Stimulated activated CD4-positive, alpha-beta T cell treated with anti-CD3 and anti-CD28 coated beads, Interleukin-1b, Interleukin-23, amount 100 ng/mL, for 4 hours (primary cell): ENCODE results near the gene NME4.
A peak's percentile ranks its signal among the peaks of the same experiment; 100 is the strongest.
"Not testable (repeated sequence)": the region's sequence is repeated elsewhere in the genome, so short reads cannot be mapped to it uniquely, and the experiment has no call there.

Source experiments
- DNase-seq, 2 donors: peaks; one replicate each; pipeline ENCODE4 v3.0.0-alpha.2; 2020; ENCODE audit warnings: low read depth in 2 of 2

Gene NME4

DNA sequence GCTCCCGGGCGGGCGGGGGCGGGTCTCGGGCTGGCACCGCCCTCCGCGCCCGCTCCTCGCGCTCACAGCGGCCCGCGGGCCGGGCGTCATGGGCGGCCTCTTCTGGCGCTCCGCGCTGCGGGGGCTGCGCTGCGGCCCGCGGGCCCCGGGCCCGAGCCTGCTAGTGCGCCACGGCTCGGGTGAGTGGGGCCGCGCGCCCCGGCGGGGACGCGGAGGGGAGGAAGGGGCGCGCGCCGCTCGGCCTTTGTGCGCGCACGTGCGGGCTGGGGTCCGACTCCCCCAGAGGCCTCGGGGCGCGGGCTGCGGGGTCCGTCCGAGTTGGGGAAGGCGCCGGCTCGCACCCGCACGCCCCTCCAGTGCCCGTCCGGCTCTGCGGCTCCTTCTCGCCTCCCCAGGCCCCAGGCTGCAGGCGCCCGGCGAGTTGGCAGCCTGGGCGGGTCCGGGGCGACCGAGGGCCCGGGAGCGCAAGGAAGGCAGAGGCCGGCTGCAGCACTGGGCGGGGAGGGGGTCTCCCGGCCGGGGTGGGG is at the start of gene NME4:
Gene NME4 (plus strand): TSS at position 65 of the 527 bp plus-strand sequence. CDS start 24 bp downstream, at position 89.
- peak in 1 of 2 donors; percentile 35 for DNase-seq

DNA sequence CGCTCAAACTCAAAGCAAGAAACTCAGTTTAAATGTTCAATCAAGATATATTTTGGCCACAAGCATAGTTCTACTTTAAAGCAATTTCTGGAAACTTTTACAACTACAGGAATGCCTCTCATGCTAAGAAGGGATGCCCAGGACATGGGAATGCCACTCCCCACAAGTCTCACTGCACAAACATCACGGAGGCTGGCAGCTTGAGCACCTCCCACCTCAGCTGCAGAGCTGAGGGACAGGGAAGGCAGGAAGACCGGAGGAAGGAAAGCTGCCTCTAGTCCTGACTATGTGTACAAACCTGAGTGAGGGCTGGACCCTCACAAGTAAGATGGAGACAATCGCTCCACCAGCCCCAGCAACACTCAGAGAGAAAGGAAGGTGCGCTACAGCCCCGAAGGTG is 49.8 kb upstream of the NME4 start:
- no peak for DNase-seq

DNA sequence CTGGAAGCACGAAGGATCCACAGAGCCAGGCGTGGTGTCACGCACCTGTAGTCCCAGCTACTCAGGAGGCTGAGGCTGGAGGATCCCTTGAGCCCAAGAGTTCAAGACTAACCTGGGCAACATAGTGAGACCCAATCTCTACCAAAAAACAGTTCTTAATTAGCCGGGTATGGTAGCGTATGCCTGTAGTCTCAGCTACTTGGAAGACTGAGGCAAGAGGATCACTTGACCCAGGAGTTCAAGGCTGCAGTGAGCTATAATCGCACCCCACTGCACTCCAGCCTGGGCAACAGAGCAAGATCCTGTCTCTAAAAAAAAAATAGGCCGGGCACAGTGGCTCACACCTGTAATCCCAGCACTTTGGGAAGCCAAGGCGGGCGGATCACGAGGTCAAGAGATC is 48.5 kb upstream of the NME4 start:
- not testable (repeated sequence) for DNase-seq

DNA sequence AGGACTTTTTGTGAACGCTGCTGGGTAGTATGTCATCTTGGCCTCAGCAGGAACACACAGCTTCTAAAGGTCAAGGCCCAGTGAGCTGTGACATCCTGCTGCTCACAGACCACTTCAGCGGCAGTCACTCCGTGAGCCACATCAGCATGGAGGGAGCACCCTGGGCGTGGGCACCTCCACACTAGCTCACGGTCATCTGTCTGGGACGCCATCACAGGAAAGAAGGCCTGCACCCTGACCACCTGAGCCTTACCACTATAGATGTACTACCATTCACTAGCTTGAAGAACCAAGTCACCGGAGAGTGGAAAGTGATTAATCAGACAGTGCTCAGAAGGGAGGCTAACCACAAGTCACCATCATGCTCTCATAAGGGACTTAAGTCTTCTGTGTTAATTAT is 47.8 kb upstream of the NME4 start:
- no peak for DNase-seq

DNA sequence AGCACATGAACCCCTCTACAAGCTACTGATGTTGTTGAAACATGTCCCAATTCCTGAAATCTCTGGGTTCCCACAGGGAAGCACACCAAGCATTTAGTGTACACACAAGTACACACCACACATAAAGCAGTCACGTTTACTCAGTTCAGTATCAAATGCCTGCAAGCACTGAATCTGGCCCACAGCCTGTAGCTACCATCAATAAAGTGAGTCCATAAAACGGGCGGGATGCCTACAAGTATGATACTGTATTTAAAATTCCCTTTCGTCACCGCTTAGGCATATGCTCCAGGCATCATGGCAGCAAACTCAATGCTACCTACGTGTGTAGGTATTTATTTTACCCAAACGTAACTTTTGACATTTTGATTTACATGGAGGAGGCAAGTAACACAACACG is 46.8 kb upstream of the NME4 start:
- no peak for DNase-seq

DNA sequence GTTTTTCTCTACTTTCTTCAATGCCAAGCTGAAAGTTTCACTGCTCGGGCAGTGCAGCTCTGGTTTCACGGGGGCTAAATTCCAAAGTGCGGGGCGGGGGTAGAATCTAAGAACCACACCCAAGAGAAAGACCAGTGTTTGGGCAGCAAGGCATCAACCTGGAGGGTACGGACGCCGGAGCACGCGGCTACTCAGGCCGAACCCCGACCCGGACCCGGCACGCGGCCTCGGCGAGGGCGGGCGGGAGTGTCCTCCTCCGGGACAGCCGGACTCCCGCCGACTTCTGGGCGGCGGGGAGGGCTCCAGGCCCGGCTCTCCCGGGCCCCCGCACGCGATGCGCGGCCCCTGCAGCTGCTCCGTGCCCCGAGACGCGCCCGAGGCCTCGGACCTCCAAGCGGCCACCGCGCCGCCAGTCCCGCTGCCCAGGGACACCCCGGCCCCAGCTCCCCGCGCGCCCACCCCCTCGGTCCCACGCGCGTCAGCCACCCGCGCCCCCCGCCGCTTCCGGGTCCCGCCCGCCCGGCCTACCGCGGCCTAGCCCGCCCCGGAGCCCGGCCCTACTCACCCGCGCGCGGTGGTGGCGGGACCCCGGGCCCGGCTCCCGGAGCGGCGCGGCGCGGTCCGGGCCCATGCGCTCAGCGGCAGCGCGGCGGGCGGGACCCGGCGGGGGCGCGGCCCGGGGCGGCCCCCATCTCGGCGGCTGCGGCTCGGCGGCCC is 45.0 kb upstream of the NME4 start:
- peak; percentile 15 to 38 for DNase-seq

DNA sequence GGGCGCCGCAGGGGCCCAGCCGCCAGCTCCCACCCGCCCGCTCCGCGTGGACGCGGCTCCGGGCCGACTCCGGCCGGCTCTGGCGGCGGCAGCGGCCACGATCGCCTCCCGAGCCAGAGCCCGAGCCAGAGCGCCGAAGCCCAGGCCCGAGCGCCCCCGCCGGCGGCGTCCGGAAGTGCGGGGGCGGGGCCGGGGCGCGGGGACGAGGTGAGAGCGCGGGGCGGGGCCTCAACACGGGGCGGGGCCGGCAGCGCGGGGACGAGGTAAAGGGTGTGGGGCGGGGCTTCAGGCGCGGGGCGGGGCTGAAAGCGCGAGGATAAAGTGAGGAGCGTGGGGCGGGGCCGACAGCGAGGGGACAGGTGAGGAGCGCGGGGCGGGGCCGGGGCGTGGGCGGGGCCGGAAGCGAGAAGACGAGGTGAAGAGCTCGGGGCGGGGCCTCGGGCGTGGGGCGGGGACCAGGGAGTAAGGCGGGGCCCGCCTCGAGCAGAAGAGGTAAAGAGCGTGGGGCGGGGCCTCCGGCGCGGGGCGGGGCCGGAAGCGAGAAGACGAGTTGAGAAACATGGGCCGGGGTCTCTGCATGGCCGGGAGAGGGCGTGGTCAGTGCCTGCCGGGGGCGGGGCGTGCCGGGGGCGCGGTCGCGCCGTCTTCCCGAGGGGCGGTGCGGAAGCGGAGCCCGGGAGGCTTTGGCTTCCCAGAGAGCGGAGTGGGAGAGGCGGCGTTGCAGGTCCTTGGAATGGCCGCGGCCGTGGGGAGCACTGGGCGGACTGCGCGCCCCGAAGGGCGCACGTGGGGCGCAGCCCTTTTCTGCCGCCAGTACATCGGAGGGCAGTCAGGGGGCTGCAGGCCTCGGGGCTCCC is 44.2 kb upstream of the NME4 start, which contains the start of gene AXIN1:
Gene AXIN1 (minus strand): TSS at position 177 of the 857 bp plus-strand sequence. CDS start 5,698 bp downstream, outside the sequence.
- peak; percentile 100 for DNase-seq

DNA sequence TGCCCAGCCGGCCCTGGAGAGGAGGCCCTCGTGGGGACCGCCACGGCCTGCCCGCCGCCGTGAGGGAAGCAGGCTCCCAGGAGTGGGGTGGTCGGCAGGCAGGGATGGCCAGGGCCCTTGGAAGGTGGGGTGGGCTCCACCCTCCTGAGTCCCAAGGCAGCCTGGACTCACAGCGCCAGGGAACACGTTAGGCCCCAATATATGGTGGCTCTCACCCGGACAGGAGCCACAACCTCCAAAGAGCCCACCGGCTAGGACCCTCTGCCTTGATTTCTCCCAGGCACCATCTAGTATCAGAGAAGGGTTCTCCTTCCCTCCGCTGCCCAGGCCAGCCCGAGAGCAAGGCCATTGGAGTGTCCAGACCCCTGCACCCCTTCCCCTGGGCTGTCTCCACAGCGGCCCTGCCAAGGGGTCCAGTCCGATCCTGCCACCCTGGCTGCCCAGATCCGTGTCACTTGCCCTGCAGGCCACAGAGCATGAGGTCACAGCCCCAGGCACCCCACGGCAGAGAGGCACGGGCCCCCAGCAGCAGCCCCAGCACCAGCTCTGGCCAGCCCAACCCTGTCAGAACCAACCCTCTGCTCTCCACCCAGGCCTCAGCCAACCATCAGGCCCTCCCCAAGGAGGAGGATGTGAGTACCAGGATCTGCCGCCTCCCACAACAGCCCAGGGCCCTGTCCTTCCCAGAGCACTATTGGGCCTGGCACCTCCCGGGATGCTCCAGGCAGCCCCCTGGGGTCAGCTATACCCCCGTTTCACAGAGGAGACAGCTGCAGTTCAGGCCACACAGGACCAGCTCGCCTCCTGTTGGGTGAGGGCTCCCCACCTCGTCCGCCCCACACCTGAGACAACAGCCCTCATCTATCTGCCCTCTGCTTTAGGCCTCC is 43.4 kb upstream of the NME4 start:
- DNase-seq = no peak

DNA sequence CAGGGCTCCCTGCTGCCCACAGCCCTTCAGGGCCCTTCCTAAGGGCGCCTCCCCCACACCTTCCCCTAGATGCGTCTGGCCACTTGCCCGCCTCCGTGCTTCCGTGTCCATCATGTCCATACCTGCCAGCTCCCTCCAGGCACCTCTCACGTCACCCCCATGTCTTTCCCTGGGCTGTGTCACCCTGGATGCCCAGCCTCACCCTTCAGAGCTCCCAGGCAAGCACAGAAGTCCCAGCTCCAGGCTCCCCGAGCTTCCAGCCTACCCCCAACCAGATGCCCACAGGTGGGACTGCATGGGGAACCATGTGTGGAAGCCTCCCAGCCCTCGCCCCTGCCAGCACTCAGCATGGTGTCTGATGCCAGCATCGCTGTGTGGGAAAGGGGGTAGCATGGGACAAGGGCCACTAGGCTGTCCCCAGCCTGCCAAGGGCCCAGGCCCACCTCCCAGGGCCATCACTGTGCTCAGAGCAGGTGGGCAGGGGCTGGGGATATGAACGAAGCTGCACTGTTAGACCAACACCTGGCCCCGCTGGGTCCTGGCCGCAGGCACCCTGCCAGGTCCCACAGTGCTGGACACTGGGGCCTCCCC is 42.6 kb upstream of the NME4 start:
- DNase-seq = no peak

DNA sequence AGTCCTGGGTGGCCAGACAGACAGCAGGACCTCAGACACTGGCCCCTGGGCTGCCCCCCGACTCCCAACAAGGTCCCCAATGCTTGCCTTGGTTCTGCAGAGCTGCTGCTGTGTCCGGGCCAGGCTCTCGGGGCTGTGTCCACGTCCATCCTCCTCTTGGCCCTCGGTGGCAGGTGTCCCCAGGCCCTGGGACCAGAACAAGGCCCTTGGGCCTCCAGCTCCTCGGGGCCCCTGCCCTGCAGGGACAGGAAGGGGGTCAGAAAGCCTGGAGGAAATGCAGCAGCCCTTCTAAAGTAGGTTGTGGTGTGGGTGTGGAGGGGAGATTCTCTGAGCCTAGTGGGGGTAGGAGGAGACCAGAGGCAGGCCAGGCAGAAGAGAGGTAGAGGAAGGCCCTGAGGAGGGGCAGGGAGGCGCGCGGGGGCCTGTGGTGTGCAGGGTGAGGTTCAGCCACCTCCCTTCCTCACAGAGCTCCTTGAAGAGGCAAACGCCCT is 42.0 kb upstream of the NME4 start:
- DNase-seq = no peak

DNA sequence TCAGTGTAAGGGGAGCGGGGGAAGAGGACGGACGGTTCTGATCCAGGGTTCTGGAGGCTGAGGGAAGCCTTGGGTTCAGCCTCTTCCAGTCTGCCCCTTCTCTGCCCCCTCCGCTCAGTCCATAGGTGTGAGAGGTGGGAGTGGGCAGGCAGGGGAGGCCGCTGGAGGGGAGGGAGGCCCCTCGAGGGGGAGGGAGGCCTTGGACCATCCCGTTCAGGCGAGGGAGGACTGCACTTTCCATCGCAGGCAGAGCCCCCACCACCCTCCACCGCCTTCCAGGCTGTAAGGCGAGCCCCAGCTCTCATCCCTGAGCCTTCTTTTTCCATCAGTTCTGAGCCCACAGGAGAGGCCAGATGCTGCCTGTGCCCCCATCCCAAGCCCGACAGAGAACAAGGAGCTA is 40.3 kb upstream of the NME4 start:
- DNase-seq = no peak

DNA sequence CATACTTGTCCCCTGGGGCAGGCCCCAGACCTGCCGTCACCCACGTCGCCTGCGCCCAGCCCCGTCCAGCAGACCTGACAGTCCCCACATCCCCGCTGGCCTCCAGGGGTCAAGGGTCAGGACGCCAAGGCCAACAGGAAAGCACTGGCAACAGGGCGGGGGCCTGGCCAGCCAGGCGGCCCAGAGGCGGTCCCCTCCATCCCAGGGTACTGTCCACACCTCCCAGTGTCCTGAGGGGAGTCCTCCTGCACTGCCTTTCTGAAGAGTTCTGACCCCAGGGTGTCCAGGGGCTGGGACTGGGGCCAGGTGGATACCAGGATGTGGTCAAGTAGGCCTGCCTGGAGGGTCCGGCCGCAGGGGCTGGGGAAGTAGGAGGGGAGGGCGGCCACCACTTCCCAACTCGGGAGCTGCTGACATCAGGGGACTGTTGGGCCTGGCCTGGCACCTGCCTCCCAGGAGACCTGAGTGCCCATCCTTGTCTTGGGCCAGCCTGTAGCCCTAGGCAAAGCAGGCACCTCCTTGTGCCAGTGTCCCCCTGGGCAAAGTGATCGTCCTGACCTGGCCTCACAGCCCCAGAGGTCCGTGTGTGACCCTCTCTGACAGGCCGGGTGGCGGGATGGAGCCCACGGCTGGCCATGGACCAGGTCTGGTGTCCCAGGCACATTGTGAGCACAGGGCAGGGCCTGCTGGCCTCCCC is 37.8 kb upstream of the NME4 start:
- no peak for DNase-seq

DNA sequence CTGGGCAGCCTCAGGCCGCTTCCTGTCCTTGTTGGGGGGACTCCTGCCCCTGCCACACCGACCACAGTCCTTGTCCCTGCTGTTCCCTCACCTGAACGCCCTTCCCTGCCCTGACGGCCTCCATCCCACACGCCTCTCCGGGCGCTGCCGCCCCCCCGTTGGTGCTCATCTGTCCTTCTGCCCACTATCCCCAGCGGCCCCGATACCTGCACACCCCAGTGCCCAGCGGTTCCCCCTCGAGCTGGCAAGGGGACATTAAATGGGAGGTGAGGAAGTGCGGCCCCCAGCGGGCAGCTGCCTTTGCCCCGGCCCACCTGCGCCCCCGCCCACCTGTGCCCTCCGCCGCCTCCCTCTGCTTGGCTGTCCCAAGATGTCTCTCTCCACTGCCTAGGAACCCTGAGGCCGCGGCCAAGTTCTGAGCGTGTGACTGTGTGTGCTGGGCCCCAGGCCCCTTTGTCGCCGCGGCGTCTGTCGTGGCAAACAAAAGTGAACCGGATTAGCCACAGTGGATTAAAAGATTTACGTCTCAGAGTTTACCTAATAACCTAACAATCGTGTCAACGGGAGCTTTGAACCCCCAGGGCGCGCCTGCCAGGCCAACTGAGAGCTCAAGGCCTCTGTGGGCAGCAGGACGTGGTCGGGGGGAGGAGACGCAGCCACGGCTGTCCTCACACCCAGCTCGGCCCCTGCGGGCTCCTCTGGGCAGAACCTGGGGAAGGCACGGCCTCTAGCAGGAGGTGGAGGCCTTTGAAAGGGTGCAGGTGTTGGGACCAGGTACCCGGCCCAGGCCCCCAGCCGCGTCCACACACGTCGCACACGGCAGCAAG is 36.9 kb upstream of the NME4 start:
- DNase-seq = no peak

DNA sequence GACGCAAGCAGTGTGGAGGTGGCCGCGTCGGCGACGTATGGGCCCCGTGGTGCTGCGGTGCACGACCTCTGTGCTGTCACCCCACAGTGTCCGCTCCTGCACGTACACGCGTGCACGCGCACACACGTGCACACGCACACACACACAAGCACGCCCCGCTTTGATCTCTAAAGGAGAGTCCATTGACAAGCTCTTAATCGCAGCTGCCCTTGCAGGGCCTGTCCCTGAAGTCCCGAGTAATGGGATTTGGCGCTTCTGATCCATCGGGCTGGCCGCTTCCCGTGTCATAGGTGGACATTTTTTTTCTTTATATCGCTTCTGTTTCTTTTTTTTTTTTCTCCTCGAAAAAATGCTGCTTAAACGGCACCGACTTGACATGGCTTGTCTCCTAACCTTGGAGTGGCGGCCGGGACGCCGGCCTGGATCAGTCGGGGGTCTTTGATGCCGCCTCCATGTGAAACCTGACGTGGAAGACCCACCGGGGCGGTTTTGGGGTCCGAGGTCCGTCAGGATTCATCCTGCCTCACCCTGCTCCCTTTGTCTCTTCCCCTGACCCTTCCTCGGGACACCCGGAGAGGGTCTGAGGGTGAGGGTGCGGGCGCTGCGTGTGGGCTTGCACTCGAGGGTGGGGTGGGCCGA is 36.2 kb upstream of the NME4 start:
- no peak for DNase-seq

DNA sequence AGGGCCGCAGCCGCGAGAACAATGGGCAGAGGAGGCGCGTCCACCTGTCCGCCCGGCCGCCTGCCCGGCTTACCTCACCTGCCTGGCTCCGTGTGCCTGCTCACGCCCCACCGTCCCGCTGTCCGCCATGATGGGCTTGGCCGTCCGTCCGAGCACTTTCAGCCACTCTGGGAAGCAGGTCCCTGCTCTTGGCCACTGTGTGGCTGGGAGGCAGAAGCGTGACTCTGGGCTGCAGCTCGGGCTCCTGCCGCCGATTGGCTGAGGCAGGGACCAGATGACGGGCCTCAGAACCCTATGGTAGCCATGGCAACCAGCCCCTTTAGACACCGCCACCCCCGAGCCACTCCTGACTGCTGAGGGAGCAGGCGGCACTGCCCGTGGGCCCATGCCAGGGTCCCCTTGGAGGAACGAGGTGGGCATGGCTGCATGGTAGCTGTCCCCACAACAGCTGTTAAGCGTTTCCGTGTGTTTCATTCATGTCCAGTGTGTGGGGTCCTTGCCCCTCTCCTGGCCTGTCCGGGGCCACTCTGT is 35.6 kb upstream of the NME4 start:
- no peak for DNase-seq

DNA sequence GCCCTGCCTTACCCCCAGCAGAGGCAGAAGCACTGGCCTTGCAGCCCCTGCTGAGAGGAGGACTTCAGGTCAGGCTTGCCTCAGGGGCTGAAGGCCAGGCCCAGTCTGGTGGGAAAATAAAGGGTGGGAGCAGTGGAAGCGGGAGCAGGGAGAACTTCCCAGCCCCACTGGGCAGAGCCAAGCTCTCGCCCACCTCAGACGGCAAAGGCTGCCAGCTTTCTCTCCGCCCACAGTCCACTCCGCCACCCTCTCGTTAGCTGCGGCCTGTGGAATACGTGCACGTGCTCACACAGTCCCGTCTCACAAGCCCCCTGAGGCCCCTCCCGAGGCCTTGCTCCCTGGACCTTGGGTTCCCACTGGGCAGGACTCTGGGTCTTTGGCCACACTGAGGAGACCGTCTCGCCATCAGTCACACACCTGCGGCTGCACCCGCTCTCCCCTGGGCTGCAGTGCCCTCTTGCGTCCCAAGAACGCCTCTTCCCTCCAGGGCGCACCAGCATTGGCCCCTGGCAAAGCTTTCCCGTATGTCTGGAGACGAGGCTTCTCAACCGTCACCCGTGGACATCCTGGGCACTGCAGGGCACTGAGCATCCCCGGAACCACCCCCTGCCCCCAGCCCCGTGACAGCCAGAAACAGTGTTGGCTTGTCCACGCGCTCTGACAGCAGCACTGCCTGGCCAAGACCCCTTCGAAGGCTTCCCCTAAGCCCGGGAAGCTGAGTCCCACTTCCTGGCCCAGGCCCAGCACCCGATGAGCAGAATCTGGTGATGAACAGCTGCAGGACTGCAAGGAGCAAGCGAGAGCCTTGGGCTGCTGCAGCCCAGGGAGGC is 34.9 kb upstream of the NME4 start:
- peak; percentile 62 to 64 for DNase-seq

DNA sequence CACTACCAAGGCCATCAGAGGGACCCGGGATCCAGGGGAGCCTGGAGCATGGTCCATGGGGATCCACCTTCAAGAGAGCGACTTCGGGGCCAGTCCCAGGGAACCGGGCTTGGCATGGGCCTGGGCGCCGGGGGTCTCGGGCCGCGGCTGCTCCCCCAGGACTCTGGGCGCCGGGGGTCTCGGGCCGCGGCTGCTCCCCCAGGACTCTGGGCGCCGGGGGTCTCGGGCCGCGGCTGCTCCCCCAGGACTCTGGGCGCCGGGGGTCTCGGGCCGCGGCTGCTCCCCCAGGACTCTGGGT is 34.3 kb upstream of the NME4 start:
- not testable (repeated sequence) for DNase-seq

DNA sequence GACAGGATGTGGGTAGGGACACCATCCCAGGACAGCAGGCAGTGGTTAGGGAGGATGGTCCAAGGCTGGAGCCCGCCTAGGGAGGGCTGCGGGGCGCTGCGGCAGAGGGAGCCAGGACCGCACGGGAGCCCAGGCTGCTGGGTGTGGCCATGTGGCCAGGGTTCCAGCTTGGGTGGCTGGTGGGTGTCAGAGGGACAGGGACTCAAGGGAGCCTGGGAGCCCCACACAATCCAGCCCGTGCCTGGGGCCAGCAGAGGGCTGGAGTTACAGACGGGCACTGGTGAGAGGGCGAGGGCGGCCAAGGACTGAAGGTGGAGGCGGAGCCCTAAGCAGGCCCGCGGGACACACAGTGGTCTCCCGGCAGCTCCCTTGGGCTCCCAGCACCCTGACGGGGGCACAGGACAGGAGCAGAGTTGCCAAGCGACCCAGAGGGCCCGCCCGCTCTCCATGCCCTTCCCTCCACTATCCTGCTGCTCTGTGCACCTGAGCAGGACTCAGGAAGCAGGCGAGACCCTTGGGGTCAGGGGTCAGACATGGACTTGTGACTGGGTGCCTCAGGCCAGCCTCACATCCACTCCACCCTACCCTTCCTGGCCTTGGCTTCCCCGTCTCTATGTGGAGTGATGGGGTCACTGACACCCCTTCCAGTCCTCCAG is 33.8 kb upstream of the NME4 start:
- DNase-seq = no peak
